ENCODE measurements around the gene NINL. TPM values are rescaled to one million over a fixed set of nuclear protein-coding genes. Genes with fewer than 3 reads are reported as not detected.

NINL gene
- total RNA-seq, 4 donors from 2014 or later: 18.3 to 37.8 (median 23.5) TPM

GRCh38 chr20:25544311-25544710, 41.0 kb downstream of the NINL start:
- no peak for DNase-seq
- intact Hi-C loops (cut with DNase I): no loop called here
- H3K27ac ChIP-seq: no peak overlapping the region
- no peak for TF ChIP-seq POLR2A (IDR thresholded peaks at IDR 0.05)
- TF ChIP-seq, protein P1, sequence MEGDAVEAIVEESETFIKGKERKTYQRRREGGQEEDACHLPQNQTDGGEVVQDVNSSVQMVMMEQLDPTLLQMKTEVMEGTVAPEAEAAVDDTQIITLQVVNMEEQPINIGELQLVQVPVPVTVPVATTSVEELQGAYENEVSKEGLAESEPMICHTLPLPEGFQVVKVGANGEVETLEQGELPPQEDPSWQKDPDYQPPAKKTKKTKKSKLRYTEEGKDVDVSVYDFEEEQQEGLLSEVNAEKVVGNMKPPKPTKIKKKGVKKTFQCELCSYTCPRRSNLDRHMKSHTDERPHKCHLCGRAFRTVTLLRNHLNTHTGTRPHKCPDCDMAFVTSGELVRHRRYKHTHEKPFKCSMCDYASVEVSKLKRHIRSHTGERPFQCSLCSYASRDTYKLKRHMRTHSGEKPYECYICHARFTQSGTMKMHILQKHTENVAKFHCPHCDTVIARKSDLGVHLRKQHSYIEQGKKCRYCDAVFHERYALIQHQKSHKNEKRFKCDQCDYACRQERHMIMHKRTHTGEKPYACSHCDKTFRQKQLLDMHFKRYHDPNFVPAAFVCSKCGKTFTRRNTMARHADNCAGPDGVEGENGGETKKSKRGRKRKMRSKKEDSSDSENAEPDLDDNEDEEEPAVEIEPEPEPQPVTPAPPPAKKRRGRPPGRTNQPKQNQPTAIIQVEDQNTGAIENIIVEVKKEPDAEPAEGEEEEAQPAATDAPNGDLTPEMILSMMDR (IDR thresholded peaks at IDR 0.05): no peak
- H3K4me1 ChIP-seq: peaks cover 26 to 53% of the 10 kb centered on the region in 2 donors
- no peaks in the 10 kb centered on the region for H3K27me3 ChIP-seq
- 64 to 66% methylated on average over 4 of the region's 4 CpGs for WGBS, 2 donors
- no peaks in the 10 kb centered on the region for H3K36me3 ChIP-seq
- no peaks in the 10 kb centered on the region for H3K9me3 ChIP-seq
- H3K4me3 ChIP-seq (replicated peaks in 1 of 3): no peak overlapping the region

GRCh38 chr20:25543068-25543467, 42.3 kb downstream of the NINL start:
- Histone ChIP-seq H3K27me3 (no peaks in the 10 kb centered on the region), H3K36me3 (no peaks in the 10 kb centered on the region), H3K4me1 (peaks cover 25 to 52% of the 10 kb centered on the region in 2 donors), H3K9me3 (no peaks in the 10 kb centered on the region), H3K27ac (no peak overlapping the region), H3K4me3 (replicated peaks in 1 of 3) (no peak overlapping the region)
- DNase-seq: no peak
- intact Hi-C loops (cut with DNase I): no loop called here
- 81 to 91% methylated on average over 3 of the region's 3 CpGs for WGBS, 2 donors
- no peak for TF ChIP-seq POLR2A (IDR thresholded peaks at IDR 0.05)
- TF ChIP-seq, protein P1 (IDR thresholded peaks at IDR 0.05): no peak

- Histone ChIP-seq H3K9me3 (no peaks in the 10 kb centered on the region), H3K36me3 (no peaks in the 10 kb centered on the region), H3K27me3 (no peaks in the 10 kb centered on the region), H3K4me3 (replicated peaks in 1 of 3) (no peak overlapping the region), H3K4me1 (peaks cover 25 to 50% of the 10 kb centered on the region in 2 donors), H3K27ac (no peak overlapping the region)
- TF ChIP-seq POLR2A (IDR thresholded peaks at IDR 0.05): no peak
- TF ChIP-seq, protein P1 (IDR thresholded peaks at IDR 0.05): no peak
- DNase-seq: no peak
- intact Hi-C loops (cut with DNase I): no loop called here
- 56 to 64% methylated on average over 2 of the region's 2 CpGs for WGBS, 2 donors
These were observed 43.7 kb downstream of the NINL start for GRCh38 chr20:25541676-25542075.

GRCh38 chr20:25539742-25540672, 45.3 kb downstream of the NINL start:
- Histone ChIP-seq H3K9me3 (no peaks in the 10 kb centered on the region), H3K27ac (no peak overlapping the region), H3K27me3 (no peaks in the 10 kb centered on the region), H3K36me3 (no peaks in the 10 kb centered on the region), H3K4me3 (replicated peaks in 1 of 3) (no peak overlapping the region), H3K4me1 (peaks cover 13 to 34% of the 10 kb centered on the region in 2 donors)
- intact Hi-C loops (cut with DNase I): no loop called here
- 61 to 81% methylated on average over 13 to 19 of the region's 19 CpGs for WGBS, 2 donors
- TF ChIP-seq, protein P1 (IDR thresholded peaks at IDR 0.05): peak in 1 of 6 experiments; percentile 10
- TF ChIP-seq POLR2A (IDR thresholded peaks at IDR 0.05): no peak
- no peak for DNase-seq
